ENCODE measurements around the gene TSPAN12. TPM values are rescaled to one million over a fixed set of nuclear protein-coding genes. Genes with fewer than 3 reads are reported as not detected.
A peak's percentile ranks its signal among the peaks of the same experiment; 100 is the strongest.
"Not testable (repeated sequence)": the region's sequence is repeated elsewhere in the genome, so short reads cannot be mapped to it uniquely, and the experiment has no call there.

TSPAN12 gene
- polyA plus RNA-seq (0.37 to 0.82 TPM (median 0.47 TPM) in 3 replicates), polyA minus RNA-seq (0.42 to 1.5 TPM in 2 of 3 replicates, not detected in the other)
- polyA plus RNA-seq (2011; ENCODE audit: low read depth): not detected
- polyA plus RNA-seq (2011; cell fraction: cytosol; rRNA removed): 0.47 and 0.67 TPM in 2 replicates
- polyA plus RNA-seq (2011; cell fraction: nucleus; rRNA removed): 1.3 and 1.4 TPM in 2 replicates
- 0.42 TPM in 1 of 2 replicates, not detected in the other for polyA plus RNA-seq (2012; ENCODE audit: low replicate concordance)
- 1.3 TPM for polyA minus RNA-seq (2011; cell fraction: cytosol; rRNA and poly(A)+ RNA removed)
- polyA minus RNA-seq (2011; cell fraction: nucleus; rRNA and poly(A)+ RNA removed): 0.53 and 0.62 TPM in 2 replicates

- no peak within 1 kb of the TSS for H3K27ac ChIP-seq (ENCODE audit: control insufficient read depth, insufficient read depth, low read length)
- H2AFZ ChIP-seq (ENCODE audit: control insufficient read depth, low read length): peak within 1 kb of the TSS; percentile 92
- H3K4me3 ChIP-seq (ENCODE audit: control insufficient read depth in 2 of 3, extremely low read depth in 1 of 3, insufficient read depth in 2 of 3, low read depth in 1 of 3, low read length in 3 of 3): peak within 1 kb of the TSS; percentile 51 to 73 (median 63)
- no peaks in the 10 kb centered on the region for H4K20me1 ChIP-seq (ENCODE audit: control insufficient read depth, extremely low read depth, insufficient read depth, low read length)
- H3K9me3 ChIP-seq (ENCODE audit: control insufficient read depth, low read depth, low read length): no peaks in the 10 kb centered on the region
- DNase-seq (ENCODE audit: low read depth, low spot score) (no peak), FAIRE-seq (no peak)
- no peaks in the 10 kb centered on the region for H3K79me2 ChIP-seq (ENCODE audit: control insufficient read depth, insufficient read depth, low read length)
- TF ChIP-seq CTCF (optimal IDR thresholded peaks at IDR 0.05 in 1 of 3, IDR thresholded peaks at IDR 0.05 in 1 of 3, conservative IDR thresholded peaks at IDR 0.05 in 1 of 3; ENCODE audit: extremely low read depth in 1 of 3, insufficient read depth in 2 of 3, low read length in 3 of 3) (peak in 2 of 3 experiments; percentile 20 to 47), EZH2 (IDR thresholded peaks at IDR 0.05; ENCODE audit: low read length) (no peak)
- no peaks in the 10 kb centered on the region for H3K9me1 ChIP-seq (ENCODE audit: control insufficient read depth, extremely low read depth, insufficient read depth, low read length)
- dilution Hi-C loops (cut with MboI; ENCODE audit: extremely low pct_ligation_motif_present, low sequenced_read_pairs): no loop called here
- H3K27me3 ChIP-seq (ENCODE audit: control insufficient read depth, extremely low read depth, insufficient read depth, low read length): peaks cover 28% of the 10 kb centered on the region
- H3K9ac ChIP-seq (ENCODE audit: control insufficient read depth, extremely low read depth, insufficient read depth, low read length): peak within 1 kb of the TSS; percentile 40
- no peaks in the 10 kb centered on the region for H3K36me3 ChIP-seq (ENCODE audit: control insufficient read depth in 2 of 2, extremely low read depth in 1 of 2, insufficient read depth in 2 of 2, low read length in 2 of 2)
- H3K4me1 ChIP-seq (ENCODE audit: control insufficient read depth, extremely low read depth, insufficient read depth, low read length): no peaks in the 10 kb centered on the region
- peak within 1 kb of the TSS; percentile 91 for H3K4me2 ChIP-seq (ENCODE audit: control insufficient read depth, extremely low read depth, insufficient read depth, low read depth, low read length)
Measured at GRCh38 chr7:120857588-120858573, at the start of gene TSPAN12. TSPAN12 (minus strand) TSS chr7:120858144; CDS start chr7:120856763, 1,381 bp downstream.

GRCh38 chr7:120898715-120899499 lies 41.0 kb upstream of the TSPAN12 start:
- Histone ChIP-seq H3K79me2 (ENCODE audit: control insufficient read depth, insufficient read depth, low read length) (no peaks in the 10 kb centered on the region), H2AFZ (ENCODE audit: control insufficient read depth, low read length) (no peak overlapping the region), H3K9me1 (ENCODE audit: control insufficient read depth, extremely low read depth, insufficient read depth, low read length) (no peaks in the 10 kb centered on the region), H3K36me3 (ENCODE audit: control insufficient read depth in 2 of 2, extremely low read depth in 1 of 2, insufficient read depth in 2 of 2, low read length in 2 of 2) (no peaks in the 10 kb centered on the region), H3K4me2 (ENCODE audit: control insufficient read depth, extremely low read depth, insufficient read depth, low read depth, low read length) (no peak overlapping the region), H3K4me3 (ENCODE audit: control insufficient read depth in 2 of 3, extremely low read depth in 1 of 3, insufficient read depth in 2 of 3, low read depth in 1 of 3, low read length in 3 of 3) (no peak overlapping the region), H3K27me3 (ENCODE audit: control insufficient read depth, extremely low read depth, insufficient read depth, low read length) (no peaks in the 10 kb centered on the region), H3K9ac (ENCODE audit: control insufficient read depth, extremely low read depth, insufficient read depth, low read length) (no peak overlapping the region), H3K27ac (ENCODE audit: control insufficient read depth, insufficient read depth, low read length) (no peak overlapping the region), H4K20me1 (ENCODE audit: control insufficient read depth, extremely low read depth, insufficient read depth, low read length) (no peaks in the 10 kb centered on the region), H3K4me1 (ENCODE audit: control insufficient read depth, extremely low read depth, insufficient read depth, low read length) (no peaks in the 10 kb centered on the region), H3K9me3 (ENCODE audit: control insufficient read depth, low read depth, low read length) (no peaks in the 10 kb centered on the region)
- FAIRE-seq (no peak), DNase-seq (ENCODE audit: low read depth, low spot score) (no peak)
- TF ChIP-seq EZH2 (IDR thresholded peaks at IDR 0.05; ENCODE audit: low read length): no peak
- no peak for TF ChIP-seq CTCF (optimal IDR thresholded peaks at IDR 0.05 in 1 of 3, IDR thresholded peaks at IDR 0.05 in 1 of 3, conservative IDR thresholded peaks at IDR 0.05 in 1 of 3; ENCODE audit: extremely low read depth in 1 of 3, insufficient read depth in 2 of 3, low read length in 3 of 3)
- dilution Hi-C loops (cut with MboI; ENCODE audit: extremely low pct_ligation_motif_present, low sequenced_read_pairs): no loop called here

- H3K36me3 ChIP-seq (ENCODE audit: control insufficient read depth in 2 of 2, extremely low read depth in 1 of 2, insufficient read depth in 2 of 2, low read length in 2 of 2); H3K9me3 ChIP-seq (ENCODE audit: control insufficient read depth, low read depth, low read length); H3K27me3 ChIP-seq (ENCODE audit: control insufficient read depth, extremely low read depth, insufficient read depth, low read length); H3K27ac ChIP-seq (ENCODE audit: control insufficient read depth, insufficient read depth, low read length); H3K79me2 ChIP-seq (ENCODE audit: control insufficient read depth, insufficient read depth, low read length); dilution Hi-C loops (cut with MboI; ENCODE audit: extremely low pct_ligation_motif_present, low sequenced_read_pairs); H3K9me1 ChIP-seq (ENCODE audit: control insufficient read depth, extremely low read depth, insufficient read depth, low read length); H3K9ac ChIP-seq (ENCODE audit: control insufficient read depth, extremely low read depth, insufficient read depth, low read length); H3K4me3 ChIP-seq (ENCODE audit: control insufficient read depth in 2 of 3, extremely low read depth in 1 of 3, insufficient read depth in 2 of 3, low read depth in 1 of 3, low read length in 3 of 3); H4K20me1 ChIP-seq (ENCODE audit: control insufficient read depth, extremely low read depth, insufficient read depth, low read length); DNase-seq (ENCODE audit: low read depth, low spot score); H3K4me1 ChIP-seq (ENCODE audit: control insufficient read depth, extremely low read depth, insufficient read depth, low read length); H2AFZ ChIP-seq (ENCODE audit: control insufficient read depth, low read length); FAIRE-seq; H3K4me2 ChIP-seq (ENCODE audit: control insufficient read depth, extremely low read depth, insufficient read depth, low read depth, low read length): not testable (repeated sequence)
Measured at GRCh38 chr7:120895253-120895652, 37.3 kb upstream of the TSPAN12 start.
